Stimulated activated CD8-positive, alpha-beta memory T cell treated with anti-CD3 and anti-CD28 coated beads, Interleukin-12 subunit alpha, Interleukin-12 subunit beta, amount 100 ng/mL, for 1 hour (primary cell): ENCODE results near the gene CCDC106.

ENCODE experiments used
- DNase-seq: peaks from one replicate; pipeline ENCODE4 v3.0.0-alpha.2; 2020; ENCODE audit warnings: low read depth

CCDC106 gene

DNA sequence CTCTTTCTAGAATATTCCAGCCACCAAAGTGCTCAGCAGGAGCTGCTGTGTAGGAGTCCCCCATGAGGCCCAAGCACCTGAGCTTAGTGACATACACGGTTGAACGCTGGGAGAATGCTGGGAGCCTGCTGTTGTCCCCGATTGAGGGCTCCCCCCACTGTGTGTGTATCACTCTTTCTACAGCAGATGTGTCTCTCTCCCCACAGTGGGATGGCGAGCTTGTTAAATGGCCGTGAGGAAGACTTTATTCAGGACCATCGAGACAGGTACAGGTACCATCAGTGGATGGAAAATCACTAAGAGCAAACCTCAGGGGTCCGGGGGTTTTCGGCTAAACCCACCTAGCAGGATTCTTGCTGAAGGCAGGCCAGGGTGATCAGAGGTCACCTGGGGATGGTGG, 49.7 kb downstream of the CCDC106 start:
- no peak for DNase-seq

DNA sequence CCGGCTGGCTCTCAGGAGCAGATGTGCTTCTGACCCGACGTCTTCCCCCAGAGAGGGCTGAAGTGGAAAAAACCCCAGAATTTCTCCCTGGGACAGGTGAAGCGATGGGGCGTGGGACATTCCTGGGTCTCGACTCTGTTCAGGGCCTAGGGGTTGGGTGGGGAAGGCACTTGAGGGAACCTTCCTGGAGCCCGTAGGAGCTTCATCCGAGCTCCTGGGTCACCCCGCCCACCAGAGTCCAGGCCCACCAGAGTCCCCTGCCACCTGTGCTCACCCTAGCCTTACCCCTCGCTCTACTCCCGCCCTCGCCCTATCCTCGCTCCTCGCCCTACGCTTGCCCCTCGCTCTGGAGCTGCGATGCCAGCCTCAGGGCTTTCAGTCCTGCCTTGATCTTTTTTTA, 50.2 kb downstream of the CCDC106 start:
- DNase-seq, result no peak

DNA sequence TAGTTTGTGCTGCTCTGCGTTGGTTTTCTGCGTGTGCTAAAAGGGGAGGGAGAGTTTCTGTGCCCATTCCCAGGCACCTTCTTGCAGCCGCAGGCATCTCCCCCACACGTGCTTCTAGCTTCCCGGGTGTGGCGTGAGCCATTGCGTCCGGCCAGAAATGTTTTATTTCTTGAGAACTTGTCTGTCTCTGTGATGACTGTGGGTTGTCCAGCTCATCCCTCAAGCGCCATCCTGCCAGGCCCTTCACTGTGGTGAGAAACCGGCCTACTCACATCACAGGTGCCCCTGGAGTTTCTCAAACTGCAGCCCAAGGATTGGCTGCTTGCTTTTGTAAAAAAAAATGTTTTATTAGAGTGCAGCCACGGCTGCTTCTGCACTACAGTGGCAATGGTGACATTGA, 51.2 kb downstream of the CCDC106 start:
- no peak for DNase-seq

DNA sequence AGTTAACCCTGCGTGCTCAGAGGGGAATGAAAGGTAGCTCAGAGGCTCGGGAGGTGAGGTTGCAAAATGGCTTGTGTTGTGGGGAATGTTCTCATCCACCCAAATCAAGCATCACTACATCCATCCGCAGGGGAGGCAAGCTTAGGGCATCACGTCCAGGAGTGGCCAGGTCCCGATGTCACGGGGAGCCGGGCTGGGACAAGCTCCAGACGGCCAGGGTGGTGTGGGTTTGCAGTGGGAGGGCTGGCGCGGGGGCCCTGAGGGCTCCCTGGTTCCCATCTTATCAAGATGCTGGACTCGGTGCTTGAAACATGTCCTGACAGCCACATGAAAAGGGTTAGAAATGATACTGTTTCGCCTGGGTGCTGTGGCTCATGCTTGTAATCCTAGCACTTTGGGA, 52.8 kb downstream of the CCDC106 start:
- DNase-seq, result no peak

DNA sequence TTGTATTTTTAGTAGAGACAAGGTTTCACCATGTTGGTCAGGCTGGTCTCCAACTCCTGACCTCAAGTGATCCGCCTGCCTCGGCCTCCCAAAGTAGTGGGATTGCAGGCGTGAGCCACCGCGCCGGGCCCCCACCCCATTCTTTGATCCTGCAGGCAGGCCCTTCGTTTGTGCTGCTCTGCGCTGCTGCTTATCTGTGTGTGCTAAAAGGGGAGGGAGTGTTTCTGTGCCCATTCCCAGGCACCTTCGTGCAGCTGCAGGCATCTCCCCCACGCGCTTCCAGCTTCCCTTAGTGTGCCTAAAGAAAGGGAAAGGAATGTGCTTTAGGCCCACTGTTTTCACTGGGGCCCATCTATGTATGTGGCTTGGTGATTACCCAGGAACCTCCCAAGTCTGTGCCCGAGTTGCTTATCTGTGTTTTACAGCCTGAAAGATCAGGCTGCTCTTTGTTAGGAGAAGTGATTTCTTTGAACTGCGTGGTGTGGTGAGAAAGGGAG, 54.2 kb downstream of the CCDC106 start:
- no peak for DNase-seq
